Fibroblast of lung (primary cell): ENCODE data around the gene PROX2. TPM values are rescaled to one million over a fixed set of nuclear protein-coding genes. Genes with fewer than 3 reads are reported as not detected.
A peak's percentile ranks its signal among the peaks of the same experiment; 100 is the strongest.

Source experiments
- DNase-seq, 2 donors: peaks; one replicate each; pipeline versions ENCODE4 v3.0.0 to v3.0.0-alpha.2; 2010; ENCODE audit warnings: low read depth in 2 of 2
- H2AFZ ChIP-seq: 2 replicates; pipeline ENCODE4 v1.5.1; 2012; ENCODE audit warnings: low read length, control low read depth, inconsistent platforms
- H3K27ac ChIP-seq: 2 replicates; pipeline ENCODE4 v1.5.1; 2011; ENCODE audit warnings: low read length, control low read depth; ENCODE audit not compliant: insufficient read depth
- H3K27me3 ChIP-seq: 2 replicates; pipeline ENCODE4 v1.5.1; 2011; ENCODE audit warnings: mild to moderate bottlenecking, low read length; ENCODE audit not compliant: control insufficient read depth, insufficient read depth
- H3K36me3 ChIP-seq: 2 replicates; pipeline ENCODE4 v1.5.1; 2011; ENCODE audit warnings: low read length; ENCODE audit not compliant: control insufficient read depth, insufficient read depth
- H3K4me1 ChIP-seq: 2 replicates; pipeline ENCODE4 v1.5.1; 2011; ENCODE audit warnings: low read length; ENCODE audit not compliant: control insufficient read depth, insufficient read depth; ENCODE audit errors: extremely low read depth
- H3K4me2 ChIP-seq: 2 replicates; pipeline ENCODE4 v1.5.1; 2011; ENCODE audit warnings: low read length, control low read depth; ENCODE audit not compliant: insufficient read depth; ENCODE audit errors: extremely low read depth
- H3K4me3 ChIP-seq, 4 experiments: fragments of 200-600 bp in 1 of 4; sonication (generic) in 1 of 4; replicated peaks in 1 of 4; 2 replicates each; pipeline ENCODE4 v1.5.1; 2011 to 2016; ENCODE audit warnings: low read length in 4 of 4, low read depth in 3 of 4, mild to moderate bottlenecking in 3 of 4, control low read depth in 2 of 4, inconsistent platforms in 1 of 4, mixed read lengths in 1 of 4; ENCODE audit not compliant: insufficient read depth in 1 of 4; ENCODE audit errors: control extremely low read depth in 1 of 4
- H3K79me2 ChIP-seq: 2 replicates; pipeline ENCODE4 v1.5.1; 2012; ENCODE audit warnings: mild to moderate bottlenecking, low read length, inconsistent platforms; ENCODE audit not compliant: control insufficient read depth, insufficient read depth
- H3K9ac ChIP-seq: 2 replicates; pipeline ENCODE4 v1.5.1; 2011; ENCODE audit warnings: mild to moderate bottlenecking, low read length, control low read depth; ENCODE audit not compliant: insufficient read depth
- H3K9me3 ChIP-seq: 2 replicates; pipeline ENCODE4 v1.5.1; 2012; ENCODE audit warnings: low read depth, low read length; ENCODE audit not compliant: control insufficient read depth, insufficient read depth
- H4K20me1 ChIP-seq: 2 replicates; pipeline ENCODE4 v1.5.1; 2011; ENCODE audit warnings: low read length; ENCODE audit not compliant: control insufficient read depth, insufficient read depth; ENCODE audit errors: extremely low read depth
- CTCF ChIP-seq, 2 donors: IDR thresholded peaks in 1 of 2; conservative IDR thresholded peaks in 1 of 2; 1 replicate in 1 of 2; 2 replicates in 1 of 2; pipeline ENCODE4 v1.5.1; 2011 to 2012; ENCODE audit warnings: low read length in 2 of 2, control low read depth in 1 of 2, inconsistent platforms in 1 of 2, low read depth in 1 of 2, mild to moderate bottlenecking in 1 of 2
- EZH2 ChIP-seq: IDR thresholded peaks from 2 replicates; pipeline ENCODE4 v1.5.1; 2012; ENCODE audit warnings: low read length, control low read depth, mild to moderate bottlenecking; ENCODE audit errors: missing control alignments
- polyA plus RNA-seq, 2 donors: library from polyadenylated mRNA; depleted of rRNA in 1 of 2; stranded (reverse) in 1 of 2; unstranded in 1 of 2; fragments of >200 nt; gene quantifications; 2 replicates each; pipeline ENCODE4 v1.2.1, GENCODE V29; 2011 to 2012; ENCODE audit warnings: missing spikeins in 1 of 2
- total RNA-seq: library from RNA; depleted of rRNA; stranded (reverse); fragments of >200 nt; gene quantifications from 2 replicates; pipeline ENCODE4 v1.2.1, GENCODE V29; 2014

PROX2 gene
- total and polyA plus RNA-seq, 2 donors (not counting 1 experiment from before 2014, with no cell fraction given), result 0.01 TPM; not detected in 1

GRCh38 chr14:74886001-74886400 is 10.1 kb upstream of the PROX2 start:
- Histone ChIP-seq H3K79me2 (peaks cover 75% of the 10 kb centered on the region), H4K20me1 (no peaks in the 10 kb centered on the region), H3K4me3 (no peak overlapping the region), H3K9me3 (no peaks in the 10 kb centered on the region), H2AFZ (no peak overlapping the region), H3K27ac (peak overlapping the region; percentile 78), H3K9ac (no peak overlapping the region), H3K4me1 (peaks cover 32% of the 10 kb centered on the region), H3K36me3 (peaks cover 10% of the 10 kb centered on the region), H3K4me2 (peak overlapping the region; percentile 51), H3K27me3 (no peaks in the 10 kb centered on the region)
- no peak for TF ChIP-seq CTCF (conservative IDR thresholded peaks at IDR 0.05 in 1 of 2, IDR thresholded peaks at IDR 0.05 in 1 of 2; ENCODE audit: low read depth in 1 of 2, low read length in 2 of 2)
- TF ChIP-seq EZH2, result no peak
- DNase-seq, result peak; percentile 92 to 93

- H2AFZ ChIP-seq, result peak overlapping the region; percentile 8
- H3K4me1 ChIP-seq, result peaks cover 31% of the 10 kb centered on the region
- TF ChIP-seq CTCF (conservative IDR thresholded peaks at IDR 0.05 in 1 of 2, IDR thresholded peaks at IDR 0.05 in 1 of 2; ENCODE audit: low read depth in 1 of 2, low read length in 2 of 2) (no peak), EZH2 (no peak)
- peaks cover 1% of the 10 kb centered on the region for H3K36me3 ChIP-seq
- peak overlapping the region; percentile 98 for H3K9ac ChIP-seq
- DNase-seq, result peak; percentile 51 to 63
- peak overlapping the region; percentile 86 for H3K27ac ChIP-seq
- no peaks in the 10 kb centered on the region for H3K27me3 ChIP-seq
- H3K4me3 ChIP-seq, result peak overlapping the region; percentile 67 to 98 (median 86)
- no peaks in the 10 kb centered on the region for H4K20me1 ChIP-seq
- H3K4me2 ChIP-seq, result peak overlapping the region; percentile 61
- H3K79me2 ChIP-seq, result peaks cover 50% of the 10 kb centered on the region
- H3K9me3 ChIP-seq, result no peaks in the 10 kb centered on the region
These were observed 6.4 kb upstream of the PROX2 start for GRCh38 chr14:74882103-74882920.

GRCh38 chr14:74881431-74882102 is 5.6 kb upstream of the PROX2 start, which contains the start of gene DLST:
DLST (plus strand) TSS chr14:74881916; CDS start chr14:74881954, 38 bp downstream.
- TF ChIP-seq CTCF (conservative IDR thresholded peaks at IDR 0.05 in 1 of 2, IDR thresholded peaks at IDR 0.05 in 1 of 2; ENCODE audit: low read depth in 1 of 2, low read length in 2 of 2), result no peak
- H3K36me3 ChIP-seq, result no peaks in the 10 kb centered on the region
- H3K27me3 ChIP-seq, result no peaks in the 10 kb centered on the region
- H2AFZ ChIP-seq, result peak within 1 kb of the TSS; percentile 92
- H3K79me2 ChIP-seq, result peaks cover 42% of the 10 kb centered on the region
- H3K4me1 ChIP-seq, result peaks cover 29% of the 10 kb centered on the region
- H3K27ac ChIP-seq, result peak within 1 kb of the TSS; percentile 86
- peak within 1 kb of the TSS; percentile 67 to 98 (median 86) for H3K4me3 ChIP-seq
- no peaks in the 10 kb centered on the region for H3K9me3 ChIP-seq
- H3K4me2 ChIP-seq, result peak within 1 kb of the TSS; percentile 86
- peak; percentile 86 for DNase-seq
- peak within 1 kb of the TSS; percentile 98 for H3K9ac ChIP-seq
- H4K20me1 ChIP-seq, result no peaks in the 10 kb centered on the region
